Sigmoid colon (tissue), 7 donors: ENCODE measurements around the gene SLC13A3. TPM values are rescaled to one million over a fixed set of nuclear protein-coding genes. Genes with fewer than 3 reads are reported as not detected.

Experiments
- DNase-seq: peaks from one replicate; pipeline ENCODE4 v3.0.0-alpha.2; 2019
- H3K27ac ChIP-seq, 4 donors: fragments of 200-600 bp; sonication (generic); one replicate each; pipeline ENCODE4 v1.5.1; 2016 to 2019; ENCODE audit warnings: mild to moderate bottlenecking in 1 of 4
- H3K27me3 ChIP-seq, 3 donors: fragments of 200-600 bp; sonication (generic); one replicate each; pipeline ENCODE4 v1.5.1; 2019; ENCODE audit warnings: mild to moderate bottlenecking in 1 of 3
- H3K36me3 ChIP-seq, 4 donors: fragments of 200-600 bp; sonication (generic); one replicate each; pipeline ENCODE4 v1.5.1; 2016 to 2019
- H3K4me1 ChIP-seq, 4 donors: fragments of 200-600 bp; sonication (generic); one replicate each; pipeline ENCODE4 v1.5.1; 2017 to 2019
- H3K4me3 ChIP-seq, 4 donors: fragments of 200-600 bp; sonication (generic); one replicate each; pipeline ENCODE4 v1.5.1; 2017 to 2019; ENCODE audit warnings: mild to moderate bottlenecking in 2 of 4, moderate library complexity in 1 of 4
- H3K9me3 ChIP-seq, 4 donors: fragments of 200-600 bp in 3 of 4; sonication (generic) in 3 of 4; one replicate each; pipeline versions ENCODE4 v1.5.1 to v1.6.1; 2013 to 2019
- CTCF ChIP-seq, 4 experiments: fragments of 450-650 bp in 3 of 4; fragments of 200-600 bp in 1 of 4; IDR thresholded peaks; one replicate each; pipeline ENCODE4 v1.5.1; 2016 to 2019; ENCODE audit warnings: antibody characterized with exemption in 4 of 4, mild to moderate bottlenecking in 3 of 4, moderate library complexity in 2 of 4
- EP300 ChIP-seq, 4 donors: sonication (generic); formaldehyde crosslinking; IDR thresholded peaks; one replicate each; pipeline ENCODE4 v1.6.1; 2017; ENCODE audit warnings: antibody characterized with exemption in 4 of 4
- POLR2A ChIP-seq, 2 donors: fragments of 450-650 bp; IDR thresholded peaks; one replicate each; pipeline ENCODE4 v1.6.1; 2016; ENCODE audit warnings: antibody characterized with exemption in 2 of 2, mild to moderate bottlenecking in 2 of 2, moderate library complexity in 2 of 2
- POLR2AphosphoS5 ChIP-seq, 4 donors: sonication (generic); formaldehyde crosslinking; IDR thresholded peaks; one replicate each; pipeline ENCODE4 v1.6.1; 2017; ENCODE audit warnings: antibody characterized with exemption in 4 of 4
- whole genome bisulfite sequencing, 2 donors: extraction: QIAGEN DNeasy Blood & Tissue Kit; methylation state at CpG; one replicate each; pipeline ENCODE4 v1.1.7; 2013; 5-methylcytosine and 5-hydroxymethylcytosine counted together
- intact Hi-C: fragments of 100-400 bp; cut with DNase I; formaldehyde crosslinking; loops from one replicate; pipeline ENCODE4 v1.15.1; 2023
- polyA plus RNA-seq, 3 donors: library from polyadenylated mRNA; stranded (reverse); fragments of 200-250 nt; gene quantifications; one replicate each; pipeline ENCODE4 v1.2.3, GENCODE V29; 2013
- total RNA-seq, 4 donors: library from RNA; depleted of rRNA; stranded (reverse); fragments of >200 nt; gene quantifications; one replicate each; pipeline ENCODE4 v1.1.0, GENCODE V29; 2016
- donor health status: healthy with polysubstance abuse.
- donor health status: Bipolar disorder and iron deficiency.
- donor health status: healthy.

The SLC13A3 gene
- total and polyA plus RNA-seq, 7 donors, result 0.48 to 4.2 (median 1.1) TPM; not detected in 2

DNA sequence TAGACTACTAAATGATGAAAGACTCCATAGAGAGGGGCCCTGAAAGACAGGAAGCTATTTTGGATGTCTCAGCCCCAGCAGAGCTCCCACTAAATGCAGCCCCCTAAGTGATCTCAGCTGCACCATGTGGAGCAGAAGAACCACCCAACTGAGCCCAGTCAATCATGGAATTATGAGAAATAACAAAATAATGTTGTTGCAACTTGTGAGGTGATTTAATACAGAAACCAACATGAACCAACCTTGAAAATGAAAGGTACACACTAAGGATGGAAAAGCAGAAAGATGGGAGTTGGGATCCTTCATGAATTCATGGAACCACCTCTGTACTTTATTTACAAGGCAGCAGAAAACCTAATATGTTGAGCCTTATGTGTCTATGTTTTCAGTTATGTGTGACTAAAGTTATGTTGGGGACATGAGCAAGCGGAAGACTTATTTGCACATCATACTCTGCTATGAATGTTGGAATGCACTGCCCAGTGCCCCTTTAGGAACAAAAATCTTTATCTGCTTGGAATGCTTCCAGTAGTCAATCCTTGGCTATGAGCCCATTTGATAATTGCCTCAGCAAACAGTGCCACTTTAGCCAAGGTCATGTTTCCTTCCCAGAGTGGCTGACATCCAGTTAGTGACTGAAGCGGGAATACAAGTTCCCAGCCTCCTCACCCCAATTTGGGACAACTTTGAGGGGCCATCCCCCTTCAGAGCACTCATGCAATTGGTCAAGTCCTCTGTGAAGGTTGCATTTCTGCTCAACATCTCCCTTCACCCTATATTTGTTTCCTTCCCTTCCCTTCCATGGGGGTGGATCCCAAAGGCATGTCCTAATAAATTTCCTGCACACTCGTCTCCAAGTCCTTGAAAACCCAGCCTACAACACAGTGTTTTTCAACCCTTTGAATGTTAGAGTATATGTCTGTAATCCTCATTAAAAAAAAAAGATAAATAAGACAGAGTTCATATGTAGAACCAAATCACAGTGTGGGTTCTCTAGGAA, 19.6 kb upstream of the SLC13A3 start:
- intact Hi-C loops, result no loop called here
- H3K36me3 ChIP-seq, result peaks cover 0 to 3% (median 0%) of the 10 kb centered on the region in 4 donors
- H3K27ac ChIP-seq, result no peak overlapping the region
- H3K27me3 ChIP-seq, result no peaks in the 10 kb centered on the region
- H3K9me3 ChIP-seq, result peaks cover 0 to 4% (median under 1%) of the 10 kb centered on the region in 4 donors
- 35 to 66% methylated on average over 3 of the region's 3 CpGs for WGBS, 2 donors
- no peak for DNase-seq
- no peaks in the 10 kb centered on the region for H3K4me1 ChIP-seq
- H3K4me3 ChIP-seq, result no peak overlapping the region
- TF ChIP-seq POLR2A (IDR thresholded peaks at IDR 0.05) (no peak), POLR2AphosphoS5 (IDR thresholded peaks at IDR 0.05) (no peak), CTCF (IDR thresholded peaks at IDR 0.05) (no peak), EP300 (IDR thresholded peaks at IDR 0.05) (no peak)

- intact Hi-C loops, result no loop called here
- Histone ChIP-seq H3K36me3 (peaks cover 0 to 3% (median 0%) of the 10 kb centered on the region in 4 donors), H3K9me3 (peaks cover 0 to 4% (median under 1%) of the 10 kb centered on the region in 4 donors), H3K4me3 (no peak overlapping the region), H3K4me1 (no peaks in the 10 kb centered on the region), H3K27me3 (no peaks in the 10 kb centered on the region), H3K27ac (no peak overlapping the region)
- DNase-seq, result no peak
- TF ChIP-seq POLR2A (IDR thresholded peaks at IDR 0.05) (no peak), POLR2AphosphoS5 (IDR thresholded peaks at IDR 0.05) (no peak), EP300 (IDR thresholded peaks at IDR 0.05) (no peak), CTCF (IDR thresholded peaks at IDR 0.05) (no peak)
- WGBS, 2 donors, result 80 to 85% methylated on average over 2 of the region's 2 CpGs
These were observed 18.9 kb upstream of the SLC13A3 start for GRCh38 chr20:46670228-46670584.

GRCh38 chr20:46666818-46667515, 15.7 kb upstream of the SLC13A3 start:
- no peak for DNase-seq
- 58 to 86% methylated on average over 6 of the region's 6 CpGs for WGBS, 2 donors

GRCh38 chr20:46666306-46666705, 15.0 kb upstream of the SLC13A3 start:
- no peak for DNase-seq
- TF ChIP-seq EP300 (IDR thresholded peaks at IDR 0.05) (no peak), POLR2A (IDR thresholded peaks at IDR 0.05) (no peak), POLR2AphosphoS5 (IDR thresholded peaks at IDR 0.05) (no peak), CTCF (IDR thresholded peaks at IDR 0.05) (no peak)
- no peak overlapping the region for H3K27ac ChIP-seq
- H3K9me3 ChIP-seq, result peaks cover 0 to 4% (median under 1%) of the 10 kb centered on the region in 4 donors
- peaks cover 0 to 3% (median 0%) of the 10 kb centered on the region in 4 donors for H3K36me3 ChIP-seq
- intact Hi-C loops, result no loop called here
- no peak overlapping the region for H3K4me3 ChIP-seq
- H3K27me3 ChIP-seq, result no peaks in the 10 kb centered on the region
- 92 to 99% methylated on average over 3 of the region's 3 CpGs for WGBS, 2 donors
- H3K4me1 ChIP-seq, result no peaks in the 10 kb centered on the region

More at GRCh38 chr20:46666818-46667515, 15.7 kb upstream of the SLC13A3 start:
- no peaks in the 10 kb centered on the region for H3K4me1 ChIP-seq
- H3K36me3 ChIP-seq, result peaks cover 0 to 3% (median 0%) of the 10 kb centered on the region in 4 donors
- TF ChIP-seq EP300 (IDR thresholded peaks at IDR 0.05) (no peak), CTCF (IDR thresholded peaks at IDR 0.05) (no peak), POLR2AphosphoS5 (IDR thresholded peaks at IDR 0.05) (no peak), POLR2A (IDR thresholded peaks at IDR 0.05) (no peak)
- intact Hi-C loops, result no loop called here
- H3K27me3 ChIP-seq, result no peaks in the 10 kb centered on the region
- H3K4me3 ChIP-seq, result no peak overlapping the region
- no peak overlapping the region for H3K27ac ChIP-seq
- peaks cover 0 to 4% (median under 1%) of the 10 kb centered on the region in 4 donors for H3K9me3 ChIP-seq
